Measurements from ENCODE around the gene IQGAP2.
"Not testable (repeated sequence)": the region's sequence is repeated elsewhere in the genome, so short reads cannot be mapped to it uniquely, and the experiment has no call there.

IQGAP2 gene

GRCh38 chr5:76545184-76545583 lies 142.1 kb downstream of the IQGAP2 start:
- no peak for DNase-seq

- no peak for DNase-seq
Observed at GRCh38 chr5:76546497-76547102, 143.5 kb downstream of the IQGAP2 start.

- peak; percentile 10 to 17 for DNase-seq
Observed at GRCh38 chr5:76547242-76547890, 144.3 kb downstream of the IQGAP2 start.

- no peak for DNase-seq
Observed at GRCh38 chr5:76547891-76548524, 144.9 kb downstream of the IQGAP2 start.

- no peak for DNase-seq
Observed at GRCh38 chr5:76548525-76549229, 145.6 kb downstream of the IQGAP2 start.

- not testable (repeated sequence) for DNase-seq
Observed at GRCh38 chr5:76550881-76551280, 147.8 kb downstream of the IQGAP2 start.

GRCh38 chr5:76552546-76552945 lies 149.5 kb downstream of the IQGAP2 start:
- no peak for DNase-seq

- DNase-seq = no peak
Observed at GRCh38 chr5:76553251-76553650, 150.2 kb downstream of the IQGAP2 start.

- DNase-seq = no peak
Observed at GRCh38 chr5:76555114-76555513, 152.0 kb downstream of the IQGAP2 start.

- DNase-seq = no peak
Observed at GRCh38 chr5:76555717-76556116, 152.6 kb downstream of the IQGAP2 start.

GRCh38 chr5:76556511-76557221 lies 153.6 kb downstream of the IQGAP2 start:
- no peak for DNase-seq

- DNase-seq = no peak
Observed at GRCh38 chr5:76560952-76561891, 158.1 kb downstream of the IQGAP2 start.

- DNase-seq = no peak
Observed at GRCh38 chr5:76561959-76562358, 158.9 kb downstream of the IQGAP2 start.

- no peak for DNase-seq
Observed at GRCh38 chr5:76565009-76565408, 161.9 kb downstream of the IQGAP2 start.

- DNase-seq = no peak
Observed at GRCh38 chr5:76570153-76570552, 167.1 kb downstream of the IQGAP2 start.

GRCh38 chr5:76571559-76571958 lies 168.5 kb downstream of the IQGAP2 start:
- peak in 1 of 2 experiments; percentile 17 for DNase-seq

GRCh38 chr5:76576450-76576849 lies 173.4 kb downstream of the IQGAP2 start:
- no peak for DNase-seq

GRCh38 chr5:76576996-76577395 lies 173.9 kb downstream of the IQGAP2 start:
- no peak for DNase-seq

- DNase-seq = no peak
Observed at GRCh38 chr5:76579166-76579937, 176.3 kb downstream of the IQGAP2 start.

- no peak for DNase-seq
Observed at GRCh38 chr5:76580981-76581380, 177.9 kb downstream of the IQGAP2 start.

All from Kasumi-1 (cell line).